COR-L47 (cell line): Measurements from ENCODE around the gene CXCL1.

ENCODE experiments used
- DNase-seq: peaks from one replicate; lab custom pipeline; 2025; lab: John Stamatoyannopoulos, UW

CXCL1 gene

GRCh38 chr4:73852771-73853170, 16.4 kb upstream of the CXCL1 start:
- DNase-seq: no peak

- DNase-seq: no peak
These were observed 15.9 kb upstream of the CXCL1 start, which contains the start of gene PF4V1 for GRCh38 chr4:73853246-73853704. Gene PF4V1, plus strand, starts transcription at chr4:73853296. Its CDS starts 67 bp downstream, at chr4:73853363.

- no peak for DNase-seq
These were observed 15.3 kb upstream of the CXCL1 start for GRCh38 chr4:73853718-73854473.

DNA sequence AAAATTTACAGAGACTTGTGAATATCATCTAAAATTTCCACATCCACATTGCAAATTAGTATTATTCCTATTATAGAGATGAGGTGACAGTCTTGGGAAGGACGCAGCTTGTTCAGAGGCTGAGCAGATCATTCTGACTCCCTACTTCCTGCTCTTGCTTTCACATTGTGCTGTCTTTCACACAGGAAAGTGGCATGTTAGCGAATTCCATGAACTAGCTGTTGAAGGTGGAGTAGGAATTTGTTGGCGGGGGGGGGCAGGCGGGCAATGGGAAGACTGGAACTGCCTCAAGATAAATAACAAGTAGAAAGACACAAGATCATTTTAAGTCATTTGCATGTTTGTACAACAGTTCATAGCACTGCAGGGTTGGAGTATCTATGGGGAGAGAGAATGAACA, 13.8 kb upstream of the CXCL1 start:
- DNase-seq: no peak

- no peak for DNase-seq
These were observed 12.7 kb upstream of the CXCL1 start for GRCh38 chr4:73856518-73856917.

GRCh38 chr4:73859614-73860088, 9.5 kb upstream of the CXCL1 start:
- no peak for DNase-seq

GRCh38 chr4:73860181-73860580, 9.0 kb upstream of the CXCL1 start:
- no peak for DNase-seq

- no peak for DNase-seq
These were observed 8.3 kb upstream of the CXCL1 start for GRCh38 chr4:73860917-73861316.

GRCh38 chr4:73862322-73862721, 6.9 kb upstream of the CXCL1 start:
- no peak for DNase-seq

GRCh38 chr4:73864365-73864764, 4.8 kb upstream of the CXCL1 start:
- DNase-seq: no peak

- no peak for DNase-seq
These were observed 4.2 kb upstream of the CXCL1 start for GRCh38 chr4:73864961-73865360.

DNA sequence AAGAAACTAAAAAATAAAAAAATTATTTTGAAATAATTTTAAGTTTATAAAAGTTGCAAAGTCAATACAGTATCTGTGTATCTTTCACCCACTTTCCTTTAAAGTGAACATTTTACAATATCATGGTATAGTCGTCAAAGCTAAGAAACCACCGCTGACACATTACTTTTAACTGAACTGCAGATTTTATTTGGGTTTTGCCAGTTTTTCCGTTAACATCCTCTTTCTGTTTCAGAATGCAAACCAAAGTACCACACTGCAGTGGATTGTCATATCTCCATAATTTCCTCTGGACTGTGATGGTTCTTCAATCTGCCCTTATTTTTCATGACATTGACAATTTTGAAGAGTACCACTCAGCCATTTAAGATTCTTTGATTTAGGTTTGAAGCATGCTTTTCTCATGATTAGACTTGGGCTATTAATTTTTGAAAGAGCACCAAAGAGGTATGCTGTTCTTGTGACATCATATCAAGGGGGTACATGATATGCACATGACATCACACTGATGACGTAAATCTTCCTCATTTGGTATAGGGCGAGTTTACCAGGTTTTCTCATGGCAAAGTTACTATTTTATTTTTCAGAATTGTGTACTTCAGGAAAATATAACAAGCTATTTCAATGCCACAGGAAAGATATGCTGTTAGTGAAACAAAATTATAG, 3.6 kb upstream of the CXCL1 start:
- DNase-seq: no peak

- DNase-seq: no peak
These were observed 2.9 kb upstream of the CXCL1 start for GRCh38 chr4:73866246-73866645.

DNA sequence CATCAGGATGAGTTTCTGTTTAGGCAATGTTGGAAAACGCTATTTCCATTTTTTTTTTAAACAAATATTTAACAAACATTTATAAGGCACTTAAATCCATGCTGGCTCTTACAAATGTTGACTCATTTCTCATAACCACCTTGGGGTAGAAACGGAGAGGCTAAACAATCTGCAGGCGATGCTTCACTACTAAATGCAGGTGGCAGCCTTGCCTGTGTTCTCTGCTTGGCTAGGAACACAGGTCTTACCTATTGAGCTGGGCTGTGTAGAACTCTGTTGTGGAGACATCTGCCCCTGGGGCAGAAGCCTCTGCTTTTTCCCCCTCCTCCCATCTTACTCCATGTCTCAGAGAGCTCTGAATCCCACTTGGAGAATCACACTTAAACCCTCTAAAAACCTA, 1.4 kb upstream of the CXCL1 start:
- DNase-seq: no peak

- DNase-seq: no peak
These were observed 725 bp upstream of the CXCL1 start for GRCh38 chr4:73868206-73869129.

GRCh38 chr4:73870260-73870659, 1.1 kb downstream of the CXCL1 start:
- no peak for DNase-seq

GRCh38 chr4:73870768-73871167, 1.6 kb downstream of the CXCL1 start:
- no peak for DNase-seq

DNA sequence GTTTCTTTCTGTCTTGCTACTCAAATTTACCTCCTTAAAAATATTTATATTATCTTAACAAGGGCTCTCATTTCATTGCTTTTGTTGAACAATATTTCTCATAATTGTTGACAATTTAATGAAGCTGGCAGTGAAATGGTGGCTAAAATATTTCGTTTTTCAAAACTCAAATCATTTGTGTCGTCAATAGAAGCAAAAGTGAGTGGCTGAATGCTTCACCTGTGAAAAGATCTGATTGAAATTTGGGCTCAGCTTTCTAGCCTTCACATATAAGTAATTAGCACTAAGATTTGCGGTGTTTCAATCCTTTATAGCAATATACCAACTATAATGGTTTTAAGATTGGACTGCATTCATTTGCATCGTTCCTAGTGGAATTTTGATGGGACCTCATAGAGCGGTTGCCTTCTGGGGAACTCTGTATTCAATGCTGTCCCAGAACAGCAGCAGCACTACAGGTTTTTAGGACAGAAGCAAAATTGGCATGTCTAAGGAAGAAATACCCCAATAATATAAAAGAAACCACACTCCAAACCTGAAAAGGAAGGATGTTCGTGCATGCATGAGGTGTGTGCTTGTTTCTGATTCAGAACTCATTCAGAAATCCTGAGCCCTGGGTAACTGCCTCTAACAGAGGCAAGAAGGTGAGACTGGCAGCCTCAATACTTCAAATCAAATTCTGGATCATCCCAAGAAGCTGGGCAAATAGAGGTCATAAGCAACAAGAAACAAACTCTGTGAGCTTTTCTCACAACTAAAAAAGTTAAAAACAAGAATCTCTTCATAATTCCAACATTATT, 2.5 kb downstream of the CXCL1 start:
- DNase-seq: no peak

DNA sequence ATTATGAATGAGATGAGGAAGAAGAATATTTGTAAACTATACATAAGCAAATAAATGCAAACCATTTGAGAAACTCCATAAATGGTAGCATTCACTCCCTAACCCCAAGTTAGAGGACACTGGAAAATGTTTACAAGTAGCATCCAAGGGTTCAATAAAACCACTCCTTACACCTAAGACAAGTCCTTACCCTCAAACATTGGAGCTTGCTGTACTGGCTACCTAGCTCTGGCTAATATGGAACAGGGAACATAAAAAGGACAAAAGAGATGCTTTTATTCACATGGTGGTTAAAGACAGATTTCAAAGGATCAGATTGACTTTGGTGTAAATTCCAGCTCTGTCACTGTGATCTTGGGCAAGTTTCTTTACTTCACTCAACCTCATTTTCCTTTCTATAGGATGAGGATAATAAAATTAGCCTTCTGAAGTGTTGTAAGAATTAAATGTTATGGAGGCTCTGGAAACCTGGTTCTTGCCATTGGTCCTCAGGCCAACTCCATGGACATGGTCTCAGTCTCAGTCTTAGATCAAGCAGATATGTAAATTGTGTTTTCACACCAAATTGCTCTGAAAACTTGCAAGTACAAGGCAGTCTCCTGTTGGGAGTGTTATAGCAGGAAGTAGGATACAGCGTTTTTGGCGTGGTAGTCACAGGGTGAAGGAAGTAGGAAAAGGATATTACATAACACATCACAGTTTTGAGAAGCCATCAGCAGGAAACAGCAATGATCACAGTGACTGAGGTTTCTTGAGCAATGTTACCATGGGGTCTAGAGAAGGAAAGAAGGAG, 3.3 kb downstream of the CXCL1 start:
- DNase-seq: no peak

DNA sequence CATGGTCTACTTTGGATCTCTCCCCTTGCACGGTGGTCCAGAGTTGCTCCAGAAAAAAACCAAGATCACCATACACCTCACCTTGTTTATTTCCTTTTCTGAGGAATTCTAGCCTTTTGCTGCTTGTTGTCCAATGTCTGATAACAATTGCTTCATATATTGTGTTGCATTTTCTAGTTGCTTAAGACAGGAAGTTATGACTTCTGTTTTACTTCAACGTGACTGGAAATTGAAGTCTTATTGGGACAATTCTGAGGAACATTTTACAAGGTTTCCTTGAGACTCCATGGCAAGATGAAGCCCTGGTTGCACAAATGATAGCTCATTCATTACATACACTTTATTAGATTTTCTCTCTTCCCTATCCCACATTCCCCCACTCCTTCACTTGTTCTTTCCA, 5.2 kb downstream of the CXCL1 start:
- DNase-seq: no peak

GRCh38 chr4:73875401-73875800, 6.2 kb downstream of the CXCL1 start:
- no peak for DNase-seq
